ENCODE data around the gene LUC7L3.

The LUC7L3 gene

DNA sequence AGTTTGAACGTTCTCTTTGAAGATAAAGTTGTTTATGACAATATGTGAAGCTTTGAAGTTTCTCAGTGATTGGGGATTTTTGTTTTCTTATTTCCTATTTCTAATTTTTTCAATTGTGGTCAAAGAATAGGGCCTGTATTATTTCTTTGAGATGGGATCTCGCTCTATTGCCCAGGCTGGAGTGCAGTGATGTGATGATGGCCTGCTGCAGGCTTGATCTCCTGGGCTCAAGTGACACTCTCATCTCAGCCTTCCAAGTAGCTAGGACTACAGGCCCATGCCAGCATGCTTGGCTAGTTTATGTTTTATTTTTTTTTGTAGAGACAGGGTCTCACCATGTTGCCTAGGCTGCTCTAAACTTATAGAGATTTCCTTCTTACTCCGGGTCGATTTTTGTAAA is 59.6 kb downstream of the LUC7L3 start:
- no peak for TF ChIP-seq CTCF (IDR thresholded peaks at IDR 0.05; ENCODE audit: extremely low read depth, insufficient read depth, missing control alignments)
- in situ Hi-C loops (cut with MboI; ENCODE audit: low pct_unique_long_range_greater_than_20kb, low sequenced_read_pairs, unreplicated experiment) = no loop called here
- DNase-seq (ENCODE audit: low spot score) = no peak

DNA sequence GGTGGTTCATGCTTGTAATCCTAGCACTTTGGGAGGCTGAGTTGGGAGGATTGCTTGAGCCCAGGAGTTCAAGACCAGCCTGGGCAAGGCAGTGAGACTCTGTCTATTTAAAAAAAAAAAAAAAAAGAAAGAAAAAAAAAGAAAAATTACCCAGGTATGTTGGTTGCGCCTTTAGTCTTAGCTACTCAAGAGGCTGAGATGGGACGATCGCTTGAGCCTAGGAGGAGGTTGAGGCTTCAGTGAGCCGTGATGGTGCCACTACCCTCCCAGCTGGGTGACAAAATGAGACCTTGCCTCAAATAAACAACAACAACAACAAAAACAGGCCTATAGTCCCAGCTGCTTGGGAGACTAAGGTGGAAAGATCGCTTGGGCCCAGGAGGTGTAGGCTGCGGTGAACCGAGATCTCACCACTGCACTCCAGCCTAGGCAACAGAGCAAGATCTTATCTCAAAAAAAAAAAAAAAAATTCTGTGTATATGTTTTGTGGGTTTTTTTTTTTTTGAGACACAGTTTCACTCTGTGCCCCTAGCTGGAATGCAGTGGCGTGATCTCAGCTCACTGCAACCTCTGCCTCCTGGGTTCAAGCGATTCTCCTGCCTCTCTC is 60.4 kb downstream of the LUC7L3 start:
- in situ Hi-C loops (cut with MboI; ENCODE audit: low pct_unique_long_range_greater_than_20kb, low sequenced_read_pairs, unreplicated experiment) = loop anchor here (5.0 to 10.0 kb wide), 2 partner anchors 57 to 175 kb away; partner anchors contain the start of gene WFIKKN2
- no peak for TF ChIP-seq CTCF (IDR thresholded peaks at IDR 0.05; ENCODE audit: extremely low read depth, insufficient read depth, missing control alignments)
- DNase-seq (ENCODE audit: low spot score) = no peak

DNA sequence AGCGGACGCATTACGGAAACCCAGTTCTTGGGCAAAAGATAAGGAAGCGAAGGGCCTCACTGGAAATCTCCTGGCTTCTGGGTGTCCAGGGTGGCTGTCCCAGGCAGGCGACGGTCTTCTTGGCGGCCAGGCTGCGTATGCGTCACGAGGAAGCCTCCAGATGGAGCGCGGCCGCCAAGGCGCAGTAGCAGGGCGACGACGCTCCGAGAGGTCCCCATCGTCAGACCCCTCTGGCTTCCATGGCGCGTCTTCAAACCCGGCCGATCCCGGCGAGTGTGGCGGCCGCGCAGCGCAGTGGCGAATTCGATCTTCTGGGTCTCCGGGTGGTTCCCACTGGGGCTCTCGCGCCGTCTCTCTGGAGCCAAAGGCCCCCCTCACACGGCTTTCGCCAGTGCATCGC is 61.8 kb downstream of the LUC7L3 start:
- in situ Hi-C loops (cut with MboI; ENCODE audit: low pct_unique_long_range_greater_than_20kb, low sequenced_read_pairs, unreplicated experiment) = loop anchor here (5.0 to 10.0 kb wide), 2 partner anchors 56 to 174 kb away; partner anchors contain the start of gene WFIKKN2
- no peak for TF ChIP-seq CTCF (IDR thresholded peaks at IDR 0.05; ENCODE audit: extremely low read depth, insufficient read depth, missing control alignments)
- DNase-seq (ENCODE audit: low spot score) = no peak

DNA sequence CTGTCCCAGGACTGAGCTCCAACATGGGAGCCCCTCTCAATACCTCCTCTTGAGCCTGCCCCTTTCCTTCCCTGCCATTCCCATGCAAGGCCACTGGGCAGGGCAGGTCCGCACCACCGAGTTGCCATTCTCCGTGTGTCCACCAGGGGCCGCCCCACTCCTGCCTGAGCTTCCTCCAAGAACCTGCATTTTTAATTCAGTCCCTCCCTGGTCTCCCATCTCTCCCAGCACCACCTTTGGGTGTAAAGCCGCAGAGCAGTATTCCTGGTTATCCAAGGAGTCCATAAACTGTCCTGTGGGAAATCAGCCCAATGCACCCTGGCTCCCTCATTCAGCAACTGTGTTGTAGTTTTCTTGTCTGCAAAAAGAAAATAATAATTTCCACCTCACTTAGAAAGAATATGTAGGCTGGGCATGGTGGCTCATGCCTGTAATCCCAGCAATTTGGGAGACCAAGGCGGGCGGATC is 63.8 kb downstream of the LUC7L3 start:
- peak; percentile 99 for TF ChIP-seq CTCF (IDR thresholded peaks at IDR 0.05; ENCODE audit: extremely low read depth, insufficient read depth, missing control alignments)
- in situ Hi-C loops (cut with MboI; ENCODE audit: low pct_unique_long_range_greater_than_20kb, low sequenced_read_pairs, unreplicated experiment) = loop anchor here (5.0 to 10.0 kb wide), 2 partner anchors 54 to 172 kb away; partner anchors contain the start of gene WFIKKN2
- peak; percentile 91 for DNase-seq (ENCODE audit: low spot score)

DNA sequence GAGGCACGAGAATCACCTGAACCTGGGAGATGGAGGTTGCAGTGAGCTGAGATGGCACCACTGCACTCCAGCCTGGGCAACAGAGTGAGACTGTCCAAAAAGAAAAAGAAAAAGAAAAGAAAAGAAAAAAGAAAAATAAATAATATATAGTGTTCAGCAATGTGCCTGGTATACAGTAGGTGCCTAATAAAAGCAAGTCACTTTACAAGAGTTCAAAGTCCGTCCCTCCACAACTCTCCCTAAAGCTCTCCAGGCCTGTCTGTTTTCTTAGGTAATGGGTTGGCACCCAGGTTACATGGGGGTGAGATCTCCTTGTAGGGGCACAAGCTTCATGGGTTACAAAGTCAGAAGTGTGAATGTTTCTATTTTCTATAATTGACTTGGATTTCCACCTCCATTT is 64.5 kb downstream of the LUC7L3 start:
- TF ChIP-seq CTCF (IDR thresholded peaks at IDR 0.05; ENCODE audit: extremely low read depth, insufficient read depth, missing control alignments) = no peak
- in situ Hi-C loops (cut with MboI; ENCODE audit: low pct_unique_long_range_greater_than_20kb, low sequenced_read_pairs, unreplicated experiment) = loop anchor here (5.0 to 10.0 kb wide), 2 partner anchors 53 to 171 kb away; partner anchors contain the start of gene WFIKKN2
- no peak for DNase-seq (ENCODE audit: low spot score)

- TF ChIP-seq CTCF (IDR thresholded peaks at IDR 0.05; ENCODE audit: extremely low read depth, insufficient read depth, missing control alignments) = no peak
- in situ Hi-C loops (cut with MboI; ENCODE audit: low pct_unique_long_range_greater_than_20kb, low sequenced_read_pairs, unreplicated experiment) = loop anchor here (10.0 kb wide), 1 partner anchor 170 kb away; no protein-coding TSS in a partner anchor
- no peak for DNase-seq (ENCODE audit: low spot score)
These were observed 65.7 kb downstream of the LUC7L3 start for GRCh38 chr17:50785126-50785525.

Data from GM13977 (cell line).